ENCODE measurements around the gene ADAMTS18. TPM values are rescaled to one million over a fixed set of nuclear protein-coding genes. Genes with fewer than 3 reads are reported as not detected.

The ADAMTS18 gene
- polyA plus RNA-seq, 1 of the 3 experiments (the other 2 are of a cell fraction) = under 0.01 TPM

GRCh38 chr16:77452243-77452642 is 17.4 kb upstream of the ADAMTS18 start:
- Histone ChIP-seq H3K4me3 (ENCODE audit: low read depth in 2 of 2, low read length in 1 of 2) (no peak overlapping the region), H3K9me2 (no peaks in the 10 kb centered on the region), H4K20me1 (ENCODE audit: insufficient read depth) (no peaks in the 10 kb centered on the region), H3K4me1 (ENCODE audit: control insufficient read depth in 1 of 2, insufficient read depth in 2 of 2, low read depth in 1 of 2, low read length in 1 of 2) (no peaks in the 10 kb centered on the region), H3K36me3 (replicated peaks in 1 of 2; ENCODE audit: control insufficient read depth in 1 of 2, insufficient read depth in 2 of 2, low read length in 1 of 2) (no peaks in the 10 kb centered on the region), H3K4me2 (no peak overlapping the region), H3K9ac (no peak overlapping the region), H2AFZ (ENCODE audit: low read depth) (no peak overlapping the region), H3K27me3 (ENCODE audit: insufficient read depth) (no peaks in the 10 kb centered on the region), H3K79me2 (ENCODE audit: insufficient read depth) (no peaks in the 10 kb centered on the region), H3K27ac (ENCODE audit: low read depth in 2 of 2, low read length in 1 of 2) (no peak overlapping the region), H3F3A (replicated peaks; ENCODE audit: insufficient read depth) (no peaks in the 10 kb centered on the region), H3K9me3 (no peaks in the 10 kb centered on the region)
- CTCF ChIA-PET = no interaction called here
- 58% methylated on average over 3 of the region's 3 CpGs for WGBS (ENCODE audit: low lambda C conversion rate)
- POLR2A ChIA-PET = no interaction called here
- DNase-seq = no peak
- TF ChIP-seq YY1 (IDR thresholded peaks at IDR 0.05; ENCODE audit: low read depth) = no peak
- TF ChIP-seq RCOR1 (IDR thresholded peaks at IDR 0.05; ENCODE audit: low read length) = no peak
- no peak for TF ChIP-seq FOXM1 (IDR thresholded peaks at IDR 0.05; ENCODE audit: low read depth)
- TF ChIP-seq USF1 (IDR thresholded peaks at IDR 0.05; ENCODE audit: borderline replicate concordance, low read depth) = no peak
- TF ChIP-seq PBX3 (IDR thresholded peaks at IDR 0.05) = no peak
- no peak for TF ChIP-seq SIN3A (IDR thresholded peaks at IDR 0.05; ENCODE audit: borderline replicate concordance, low read depth, low read length)
- TF ChIP-seq RXRA (IDR thresholded peaks at IDR 0.05; ENCODE audit: borderline replicate concordance, low read depth) = no peak

DNA sequence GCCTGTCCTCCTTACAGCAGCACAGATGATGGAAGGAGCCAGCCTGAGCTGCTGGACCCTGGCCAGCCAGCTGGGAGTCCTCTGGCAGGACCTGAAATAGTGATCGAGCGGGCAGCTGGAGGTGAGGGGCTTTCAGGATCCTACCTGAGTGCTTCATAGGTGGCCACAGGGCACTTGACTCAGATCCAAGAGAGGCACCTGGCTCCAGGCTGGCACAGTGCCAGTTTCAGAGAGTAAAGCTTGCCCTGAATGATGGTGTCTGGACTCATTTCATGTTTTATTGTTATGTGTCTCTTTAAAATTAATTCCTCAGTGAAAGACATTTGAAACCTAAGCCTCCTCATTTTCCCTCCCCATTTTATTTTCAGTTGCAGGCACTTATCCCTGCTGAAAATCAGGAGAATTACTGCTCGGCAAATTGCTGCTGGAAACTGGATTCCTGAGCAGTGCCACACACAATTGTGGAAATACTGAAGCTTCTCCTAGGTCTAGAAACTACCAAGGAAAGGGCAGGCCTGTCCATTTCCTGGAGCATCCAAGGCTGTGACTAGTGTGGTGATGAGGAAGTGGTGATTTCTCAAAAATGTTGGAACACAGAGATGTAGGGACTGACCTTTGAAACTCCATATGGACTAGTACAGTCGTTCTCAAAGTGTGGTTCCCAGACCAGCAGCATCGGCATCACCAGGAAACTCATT is 16.1 kb upstream of the ADAMTS18 start:
- no peaks in the 10 kb centered on the region for H3F3A ChIP-seq (replicated peaks; ENCODE audit: insufficient read depth)
- no peaks in the 10 kb centered on the region for H3K79me2 ChIP-seq (ENCODE audit: insufficient read depth)
- H3K36me3 ChIP-seq (replicated peaks in 1 of 2; ENCODE audit: control insufficient read depth in 1 of 2, insufficient read depth in 2 of 2, low read length in 1 of 2) = no peaks in the 10 kb centered on the region
- WGBS (ENCODE audit: low lambda C conversion rate) = 26% methylated on average over 4 of the region's 5 CpGs
- H3K27me3 ChIP-seq (ENCODE audit: insufficient read depth) = no peaks in the 10 kb centered on the region
- H2AFZ ChIP-seq (ENCODE audit: low read depth) = no peak overlapping the region
- no peaks in the 10 kb centered on the region for H3K9me2 ChIP-seq
- ChIA-PET CTCF (no interaction called here), POLR2A (no interaction called here)
- H3K27ac ChIP-seq (ENCODE audit: low read depth in 2 of 2, low read length in 1 of 2) = no peak overlapping the region
- no peak for DNase-seq
- no peaks in the 10 kb centered on the region for H4K20me1 ChIP-seq (ENCODE audit: insufficient read depth)
- no peaks in the 10 kb centered on the region for H3K4me1 ChIP-seq (ENCODE audit: control insufficient read depth in 1 of 2, insufficient read depth in 2 of 2, low read depth in 1 of 2, low read length in 1 of 2)
- H3K9me3 ChIP-seq = no peaks in the 10 kb centered on the region
- no peak overlapping the region for H3K9ac ChIP-seq
- H3K4me3 ChIP-seq (ENCODE audit: low read depth in 2 of 2, low read length in 1 of 2) = no peak overlapping the region
- no peak overlapping the region for H3K4me2 ChIP-seq
- TF ChIP-seq, protein P1, sequence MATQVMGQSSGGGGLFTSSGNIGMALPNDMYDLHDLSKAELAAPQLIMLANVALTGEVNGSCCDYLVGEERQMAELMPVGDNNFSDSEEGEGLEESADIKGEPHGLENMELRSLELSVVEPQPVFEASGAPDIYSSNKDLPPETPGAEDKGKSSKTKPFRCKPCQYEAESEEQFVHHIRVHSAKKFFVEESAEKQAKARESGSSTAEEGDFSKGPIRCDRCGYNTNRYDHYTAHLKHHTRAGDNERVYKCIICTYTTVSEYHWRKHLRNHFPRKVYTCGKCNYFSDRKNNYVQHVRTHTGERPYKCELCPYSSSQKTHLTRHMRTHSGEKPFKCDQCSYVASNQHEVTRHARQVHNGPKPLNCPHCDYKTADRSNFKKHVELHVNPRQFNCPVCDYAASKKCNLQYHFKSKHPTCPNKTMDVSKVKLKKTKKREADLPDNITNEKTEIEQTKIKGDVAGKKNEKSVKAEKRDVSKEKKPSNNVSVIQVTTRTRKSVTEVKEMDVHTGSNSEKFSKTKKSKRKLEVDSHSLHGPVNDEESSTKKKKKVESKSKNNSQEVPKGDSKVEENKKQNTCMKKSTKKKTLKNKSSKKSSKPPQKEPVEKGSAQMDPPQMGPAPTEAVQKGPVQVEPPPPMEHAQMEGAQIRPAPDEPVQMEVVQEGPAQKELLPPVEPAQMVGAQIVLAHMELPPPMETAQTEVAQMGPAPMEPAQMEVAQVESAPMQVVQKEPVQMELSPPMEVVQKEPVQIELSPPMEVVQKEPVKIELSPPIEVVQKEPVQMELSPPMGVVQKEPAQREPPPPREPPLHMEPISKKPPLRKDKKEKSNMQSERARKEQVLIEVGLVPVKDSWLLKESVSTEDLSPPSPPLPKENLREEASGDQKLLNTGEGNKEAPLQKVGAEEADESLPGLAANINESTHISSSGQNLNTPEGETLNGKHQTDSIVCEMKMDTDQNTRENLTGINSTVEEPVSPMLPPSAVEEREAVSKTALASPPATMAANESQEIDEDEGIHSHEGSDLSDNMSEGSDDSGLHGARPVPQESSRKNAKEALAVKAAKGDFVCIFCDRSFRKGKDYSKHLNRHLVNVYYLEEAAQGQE (IDR thresholded peaks at IDR 0.05; ENCODE audit: low read depth, low read length) = no peak
- TF ChIP-seq PBX3 (IDR thresholded peaks at IDR 0.05) = no peak
- no peak for TF ChIP-seq TCF12 (IDR thresholded peaks at IDR 0.05)
- TF ChIP-seq EP300 (IDR thresholded peaks at IDR 0.05; ENCODE audit: borderline replicate concordance in 1 of 2, low read depth in 1 of 2, low read length in 1 of 2) = no peak
- TF ChIP-seq FOSL2 (IDR thresholded peaks at IDR 0.05; ENCODE audit: borderline replicate concordance, low read depth) = no peak
- no peak for TF ChIP-seq FOXM1 (IDR thresholded peaks at IDR 0.05; ENCODE audit: low read depth)
- TF ChIP-seq MAX (IDR thresholded peaks at IDR 0.05; ENCODE audit: low read depth) = no peak
- TF ChIP-seq MXI1 (IDR thresholded peaks at IDR 0.05; ENCODE audit: low read depth, low read length) = no peak
- TF ChIP-seq YY1 (IDR thresholded peaks at IDR 0.05; ENCODE audit: low read depth) = no peak
- TF ChIP-seq, protein P2, sequence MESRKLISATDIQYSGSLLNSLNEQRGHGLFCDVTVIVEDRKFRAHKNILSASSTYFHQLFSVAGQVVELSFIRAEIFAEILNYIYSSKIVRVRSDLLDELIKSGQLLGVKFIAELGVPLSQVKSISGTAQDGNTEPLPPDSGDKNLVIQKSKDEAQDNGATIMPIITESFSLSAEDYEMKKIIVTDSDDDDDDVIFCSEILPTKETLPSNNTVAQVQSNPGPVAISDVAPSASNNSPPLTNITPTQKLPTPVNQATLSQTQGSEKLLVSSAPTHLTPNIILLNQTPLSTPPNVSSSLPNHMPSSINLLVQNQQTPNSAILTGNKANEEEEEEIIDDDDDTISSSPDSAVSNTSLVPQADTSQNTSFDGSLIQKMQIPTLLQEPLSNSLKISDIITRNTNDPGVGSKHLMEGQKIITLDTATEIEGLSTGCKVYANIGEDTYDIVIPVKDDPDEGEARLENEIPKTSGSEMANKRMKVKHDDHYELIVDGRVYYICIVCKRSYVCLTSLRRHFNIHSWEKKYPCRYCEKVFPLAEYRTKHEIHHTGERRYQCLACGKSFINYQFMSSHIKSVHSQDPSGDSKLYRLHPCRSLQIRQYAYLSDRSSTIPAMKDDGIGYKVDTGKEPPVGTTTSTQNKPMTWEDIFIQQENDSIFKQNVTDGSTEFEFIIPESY (IDR thresholded peaks at IDR 0.05; ENCODE audit: borderline replicate concordance, low read depth) = no peak
- no peak for TF ChIP-seq TEAD4 (IDR thresholded peaks at IDR 0.05; ENCODE audit: borderline replicate concordance, insufficient read depth)
- no peak for TF ChIP-seq TAF1 (IDR thresholded peaks at IDR 0.05; ENCODE audit: borderline replicate concordance, low read depth, low read length)
- TF ChIP-seq JUND (IDR thresholded peaks at IDR 0.05) = no peak
- TF ChIP-seq EZH2phosphoT487 (IDR thresholded peaks at IDR 0.05; ENCODE audit: borderline replicate concordance, low read depth) = no peak
